Dedifferentiated amniotic fluid mesenchymal stem cell (primary cell): ENCODE data around the gene NBPF1.
"Not testable (repeated sequence)": the region's sequence is repeated elsewhere in the genome, so short reads cannot be mapped to it uniquely, and the experiment has no call there.

ENCODE experiments used
- DNase-seq: peaks from one replicate; pipeline ENCODE4 v3.0.0-alpha.2; 2016; ENCODE audit errors: extremely low spot score

The NBPF1 gene

GRCh38 chr1:16641159-16641975, 28.0 kb upstream of the NBPF1 start:
- DNase-seq: peak; percentile 14

DNA sequence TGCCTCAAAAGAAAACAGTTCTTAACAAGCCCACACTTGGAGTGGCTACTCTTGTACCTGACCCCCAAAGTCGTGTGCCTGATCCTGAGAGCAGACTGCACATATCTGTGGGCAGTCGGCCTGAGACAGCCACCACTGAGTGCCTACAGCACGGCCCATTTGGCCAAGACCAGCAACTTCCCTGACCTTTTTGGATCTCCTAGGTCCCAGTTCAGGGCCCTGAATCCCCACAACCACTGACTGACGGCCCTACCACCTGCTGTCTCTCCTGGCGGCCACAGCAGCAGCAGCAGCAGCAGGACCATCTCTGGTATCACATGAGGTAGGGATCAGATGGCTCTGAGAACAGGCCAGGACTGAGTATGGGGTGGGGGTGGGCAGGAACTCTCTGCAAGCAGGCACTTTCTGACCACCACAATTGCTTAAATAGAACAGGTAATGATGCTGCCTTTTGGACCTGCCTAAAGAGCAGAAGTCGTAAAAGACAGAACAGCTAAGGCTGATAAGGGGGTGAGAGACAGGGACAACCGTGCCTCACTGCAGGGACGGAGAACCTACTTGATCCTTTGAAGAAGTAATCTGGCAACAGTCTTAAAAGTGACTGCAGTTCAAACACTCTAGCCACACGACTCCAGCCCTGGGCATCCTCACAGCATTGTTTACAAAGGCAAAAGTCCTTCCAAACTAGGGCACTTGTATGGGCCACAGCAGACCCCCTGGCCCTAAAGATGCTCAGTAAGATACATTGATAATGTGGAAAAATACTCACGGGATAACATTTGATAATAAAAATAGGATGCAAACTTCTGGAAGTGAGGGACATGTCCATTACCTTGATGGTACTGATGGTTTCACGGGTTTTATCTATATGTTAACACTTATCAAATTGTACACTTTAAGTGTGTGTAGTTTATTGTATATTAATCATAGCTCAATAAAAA, 26.0 kb upstream of the NBPF1 start:
- peak; percentile 14 for DNase-seq

DNA sequence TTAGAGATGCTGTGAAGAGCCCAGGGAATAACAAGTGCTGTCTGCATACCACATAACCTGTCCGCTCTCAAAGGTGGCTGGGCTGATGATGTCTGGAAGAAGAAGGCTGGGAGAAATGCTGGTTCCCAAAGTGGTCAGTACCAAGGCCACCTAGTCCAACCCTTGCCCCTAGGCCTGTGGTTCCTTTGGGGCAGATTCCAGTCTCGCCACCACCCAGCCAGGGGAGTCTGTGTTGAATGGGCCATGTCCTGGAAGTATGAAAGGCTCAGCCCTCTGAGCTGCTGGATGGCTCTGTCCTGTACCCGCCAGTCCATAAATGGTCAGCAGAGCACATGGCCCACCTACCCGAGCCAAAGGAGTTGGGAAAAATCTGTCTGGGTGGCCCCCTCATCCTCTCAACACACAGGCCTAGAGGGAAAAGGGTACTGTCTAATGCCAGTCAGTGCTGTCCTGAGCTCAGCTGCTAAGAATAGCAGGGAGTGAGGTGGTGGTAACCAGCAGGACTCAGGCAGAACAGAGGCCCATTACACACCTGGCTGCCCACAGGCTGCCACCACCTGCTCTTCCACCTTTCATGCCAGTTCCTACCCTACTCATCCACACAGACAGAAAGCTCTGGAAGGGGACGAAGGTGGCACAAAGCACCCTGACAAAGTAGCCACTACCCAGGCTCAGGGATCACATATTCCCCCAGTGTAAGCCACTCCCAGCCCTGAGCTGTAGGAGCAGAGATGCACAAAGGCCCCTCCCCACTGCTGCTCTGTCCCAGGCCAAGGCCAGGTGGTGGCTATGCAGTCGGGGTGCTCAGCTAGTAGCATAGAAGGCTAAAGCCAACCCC, 24.8 kb upstream of the NBPF1 start:
- not testable (repeated sequence) for DNase-seq

DNA sequence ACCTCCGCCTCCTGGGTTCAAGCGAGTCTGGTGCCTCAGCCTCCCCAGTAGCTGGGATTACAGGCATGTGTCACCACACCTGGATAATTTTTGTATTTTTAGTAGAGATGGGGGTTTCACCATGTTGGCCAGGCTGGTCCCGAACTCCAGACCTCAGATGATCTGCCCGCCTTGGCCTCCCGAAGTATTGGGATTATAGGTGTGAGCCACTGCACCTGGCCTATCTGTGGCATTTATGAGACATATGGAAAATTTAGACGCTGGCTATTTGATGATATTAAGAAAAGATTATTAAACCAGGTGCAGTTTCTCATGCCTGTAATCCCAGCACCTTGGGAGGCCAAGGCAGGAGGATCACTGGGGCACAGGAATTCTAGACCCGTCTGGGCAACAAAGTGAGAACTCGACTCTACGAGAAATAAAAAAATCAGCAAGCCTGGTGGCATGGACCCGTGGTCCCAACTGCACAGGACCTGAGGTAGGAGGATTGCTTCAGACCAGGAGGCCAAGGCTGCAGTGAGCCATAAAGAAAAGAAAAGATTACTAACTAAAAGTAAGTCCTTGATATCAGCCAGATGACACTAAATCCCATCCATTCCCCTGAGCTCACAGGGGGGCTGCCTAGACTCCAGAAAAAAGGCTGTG, 23.3 kb upstream of the NBPF1 start:
- peak; percentile 16 for DNase-seq

GRCh38 chr1:16635959-16636358, 22.6 kb upstream of the NBPF1 start:
- not testable (repeated sequence) for DNase-seq

- DNase-seq: peak; percentile 14
Observed at GRCh38 chr1:16633540-16634282, 20.3 kb upstream of the NBPF1 start.

DNA sequence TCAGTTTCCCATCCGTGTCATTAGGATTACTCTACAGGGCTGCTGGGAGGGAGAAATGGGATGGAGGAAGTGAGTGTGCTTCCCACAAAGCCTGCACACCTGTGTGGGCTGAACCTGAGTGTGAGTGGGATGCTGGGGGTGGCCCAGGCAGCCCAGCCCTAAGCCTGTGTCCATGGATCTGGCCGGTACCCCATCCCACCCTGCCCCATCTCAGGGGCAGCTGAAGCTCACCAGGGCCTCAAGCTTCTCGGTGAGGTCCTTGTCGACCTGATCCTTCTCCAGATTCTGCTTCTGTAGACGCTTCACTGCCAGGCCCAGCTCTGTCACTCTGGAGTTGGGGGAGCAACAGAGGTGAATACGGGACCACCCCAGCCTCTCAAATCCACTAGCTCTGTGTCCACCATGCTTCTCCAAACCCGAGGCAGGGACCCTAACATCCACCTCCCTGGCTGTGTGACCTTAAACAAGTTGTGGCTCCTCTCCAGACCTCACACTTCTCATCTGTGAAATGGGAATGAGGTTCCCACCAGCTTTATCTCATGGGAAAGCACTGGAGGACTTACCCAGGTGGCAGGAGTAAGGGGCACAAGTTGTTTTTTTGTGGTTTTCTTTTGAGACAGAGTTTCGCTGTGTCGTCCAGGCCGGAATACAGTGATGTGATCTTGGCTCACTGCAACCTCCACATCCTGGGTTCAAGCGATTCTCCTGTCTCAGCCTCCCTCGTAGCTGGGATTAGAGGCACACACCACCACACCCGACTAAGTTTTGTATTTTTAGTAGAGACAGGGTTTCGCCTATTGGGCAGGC, 18.9 kb upstream of the NBPF1 start:
- DNase-seq: not testable (repeated sequence)

DNA sequence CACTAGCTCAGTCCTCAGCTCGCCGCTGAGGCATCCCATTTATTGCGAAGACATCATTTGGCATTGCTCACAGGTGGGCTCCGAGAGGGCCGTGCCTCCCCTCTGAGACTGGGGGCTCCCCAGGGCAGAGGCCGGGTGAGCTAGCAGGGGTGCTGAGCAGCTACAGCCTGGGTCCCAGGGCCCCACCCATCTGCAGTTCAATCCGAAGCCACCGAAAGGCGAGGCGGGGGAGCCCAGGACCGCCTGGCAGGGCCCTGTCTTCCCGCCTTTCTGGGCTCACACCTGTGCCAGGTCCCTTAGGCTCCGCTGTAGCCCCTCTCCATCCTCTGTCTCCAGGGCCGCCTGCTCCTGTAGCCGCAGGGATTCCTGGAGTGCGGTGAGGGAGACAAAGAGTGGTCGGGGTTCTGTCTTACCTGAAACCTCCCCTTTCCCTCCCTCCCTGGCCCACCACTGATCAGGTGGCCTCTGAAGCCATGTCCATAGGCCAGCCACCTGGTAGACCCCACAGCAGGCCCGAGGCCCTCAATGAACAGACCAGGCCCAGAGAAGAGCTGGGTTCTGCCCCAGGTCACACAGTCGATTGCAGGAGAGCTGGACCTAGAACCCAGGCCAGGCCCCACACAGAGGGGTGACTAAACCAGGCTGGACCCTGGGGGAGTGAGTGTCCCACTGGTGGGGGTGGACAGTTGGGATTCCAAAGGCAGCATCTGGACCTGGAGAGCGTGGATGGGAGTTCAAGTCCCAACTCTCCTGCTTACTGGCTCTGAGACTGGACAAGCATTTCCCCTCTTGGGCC, 18.1 kb upstream of the NBPF1 start:
- no peak for DNase-seq

- DNase-seq: no peak
Observed at GRCh38 chr1:16630661-16631247, 17.4 kb upstream of the NBPF1 start.

GRCh38 chr1:16629916-16630530, 16.7 kb upstream of the NBPF1 start:
- not testable (repeated sequence) for DNase-seq

- no peak for DNase-seq
Observed at GRCh38 chr1:16628361-16629111, 15.2 kb upstream of the NBPF1 start.

DNA sequence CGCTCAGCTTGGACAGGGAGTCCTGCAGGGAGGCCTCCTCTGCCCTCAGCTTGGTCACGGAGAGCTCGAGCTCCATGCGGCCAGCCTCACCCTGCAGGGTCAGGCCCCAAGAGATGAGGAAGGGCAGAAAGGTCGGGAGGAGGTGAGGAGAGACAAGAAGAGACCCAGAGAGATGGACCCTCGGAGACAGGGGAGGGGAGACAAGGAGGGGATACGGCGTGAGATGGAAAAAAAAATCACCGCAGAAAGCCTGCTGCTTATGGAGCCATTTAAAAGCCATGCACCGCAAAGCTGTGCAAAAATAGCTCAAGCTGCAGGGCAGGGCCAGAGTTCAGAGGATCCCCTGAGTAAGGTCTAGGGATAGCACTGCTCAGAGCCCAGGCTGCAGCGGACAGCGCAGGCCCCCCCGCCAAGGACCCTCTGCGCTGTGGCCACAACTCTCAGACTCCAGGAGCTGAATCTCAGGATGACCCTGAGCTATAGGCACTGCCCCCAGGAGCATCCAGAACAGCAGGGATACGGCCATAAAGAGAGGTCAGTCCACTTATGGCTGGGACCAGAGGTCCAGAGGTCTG, 13.1 kb upstream of the NBPF1 start:
- not testable (repeated sequence) for DNase-seq

DNA sequence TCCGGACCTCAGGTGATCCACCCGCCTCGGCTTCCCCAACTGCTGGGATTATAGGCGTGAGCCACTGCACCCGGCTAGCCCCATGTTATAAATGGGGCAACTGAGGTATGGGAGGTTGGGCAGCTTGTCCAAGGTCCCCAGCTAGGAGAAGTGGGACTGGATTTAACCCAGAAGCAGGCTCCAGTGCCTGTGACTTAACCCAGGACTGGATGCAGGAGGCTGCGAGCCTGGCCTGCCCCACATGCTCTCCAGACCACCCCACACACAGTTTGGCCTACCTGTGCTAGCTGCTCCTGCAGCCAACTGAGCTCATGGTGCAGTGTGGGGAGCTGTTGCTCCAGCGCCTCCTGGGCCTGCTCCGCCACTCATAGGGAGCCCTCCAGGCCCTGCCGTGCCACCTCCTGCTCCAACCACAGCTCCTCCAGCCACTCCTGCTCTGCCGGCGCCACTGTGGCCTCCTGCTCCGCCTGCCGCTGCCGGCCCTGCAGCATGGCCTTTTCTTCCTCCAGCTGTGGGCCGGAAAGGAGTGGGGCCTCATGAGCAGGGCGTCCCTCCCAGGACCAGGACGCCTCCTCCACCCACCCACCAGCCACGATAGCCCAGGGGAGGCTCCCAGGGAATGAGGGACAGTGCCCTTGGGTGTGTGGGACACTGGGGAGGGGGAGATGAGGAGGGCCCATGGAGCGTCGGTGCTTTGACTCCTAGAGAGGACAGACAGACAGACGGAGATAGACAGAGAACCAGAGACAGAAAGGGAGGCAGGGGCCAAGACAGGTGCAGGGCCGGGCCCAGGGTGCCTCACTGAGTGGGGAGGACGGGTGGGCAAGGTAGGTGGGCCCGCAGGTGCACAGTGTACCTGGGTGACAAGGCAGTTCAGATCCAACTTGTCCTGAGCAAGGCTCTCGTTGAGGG, 12.4 kb upstream of the NBPF1 start:
- DNase-seq: no peak

GRCh38 chr1:16623812-16624719, 10.7 kb upstream of the NBPF1 start:
- DNase-seq: not testable (repeated sequence)

- not testable (repeated sequence) for DNase-seq
Observed at GRCh38 chr1:16623337-16623736, 10.0 kb upstream of the NBPF1 start.
